HCT116 (cell line): ENCODE measurements around the gene CGAS.

Source experiments
- EZH2phosphoT487 ChIP-seq: fragments of 200-600 bp; IDR thresholded peaks from 2 replicates; pipeline ENCODE4 v1.6.1; 2018; ENCODE audit warnings: antibody characterized with exemption, borderline replicate concordance
- POLR2A ChIP-seq: IDR thresholded peaks from 2 replicates; pipeline ENCODE4 v1.7.0; 2011; ENCODE audit warnings: borderline replicate concordance; ENCODE audit not compliant: insufficient read depth, insufficient read length; ENCODE audit errors: extremely low read depth
- RAD21 ChIP-seq: IDR thresholded peaks from 2 replicates; pipeline ENCODE4 v1.6.1; 2012; ENCODE audit warnings: low read depth, mild to moderate bottlenecking
- SP1 ChIP-seq: IDR thresholded peaks from 2 replicates; pipeline ENCODE4 v1.6.1; 2012; ENCODE audit warnings: low read depth
- SRF ChIP-seq: IDR thresholded peaks from 2 replicates; pipeline ENCODE4 v1.6.1; 2012; ENCODE audit warnings: low read depth
- ZNF274 ChIP-seq: fragments of 200-500 bp; sonication (Bioruptor generic); IDR thresholded peaks from 2 replicates; pipeline ENCODE4 v1.6.1; 2014; ENCODE audit warnings: mild to moderate bottlenecking, low read depth, low read length, inconsistent platforms
- TF ChIP-seq, protein P1 (sequence below), 3 experiments: fragments of 200-600 bp in 1 of 3; sonication (generic) in 1 of 3; IDR thresholded peaks in 2 of 3; conservative IDR thresholded peaks in 1 of 3; 2 replicates each; pipeline ENCODE4 v1.5.1; 2012 to 2017; ENCODE audit warnings: low read depth in 2 of 3, low read length in 2 of 3, antibody characterized with exemption in 1 of 3, borderline replicate concordance in 1 of 3, control low read depth in 1 of 3, mild to moderate bottlenecking in 1 of 3, mixed read lengths in 1 of 3, mixed run types in 1 of 3, moderate library complexity in 1 of 3; ENCODE audit not compliant: insufficient read depth in 1 of 3

DNA sequence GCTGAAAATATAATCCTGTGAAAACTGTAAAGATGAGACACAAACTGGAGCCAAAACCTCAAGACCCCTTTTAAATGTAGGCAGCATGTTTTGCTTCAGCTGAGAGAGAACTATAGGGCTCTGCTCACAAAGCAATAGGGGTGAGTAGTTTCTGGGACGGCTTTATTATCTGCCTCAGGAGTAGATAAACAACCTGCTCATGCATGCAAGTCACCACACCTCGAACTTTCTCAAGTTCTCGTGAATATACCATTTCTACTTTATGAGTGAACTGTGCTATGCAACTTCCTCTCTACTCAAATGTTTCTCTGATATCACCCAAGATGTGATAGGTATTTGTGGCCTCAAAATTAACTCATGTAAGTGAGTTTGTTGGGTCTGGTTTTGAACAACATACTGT lies 74.9 kb downstream of the CGAS start:
- TF ChIP-seq, protein P1, sequence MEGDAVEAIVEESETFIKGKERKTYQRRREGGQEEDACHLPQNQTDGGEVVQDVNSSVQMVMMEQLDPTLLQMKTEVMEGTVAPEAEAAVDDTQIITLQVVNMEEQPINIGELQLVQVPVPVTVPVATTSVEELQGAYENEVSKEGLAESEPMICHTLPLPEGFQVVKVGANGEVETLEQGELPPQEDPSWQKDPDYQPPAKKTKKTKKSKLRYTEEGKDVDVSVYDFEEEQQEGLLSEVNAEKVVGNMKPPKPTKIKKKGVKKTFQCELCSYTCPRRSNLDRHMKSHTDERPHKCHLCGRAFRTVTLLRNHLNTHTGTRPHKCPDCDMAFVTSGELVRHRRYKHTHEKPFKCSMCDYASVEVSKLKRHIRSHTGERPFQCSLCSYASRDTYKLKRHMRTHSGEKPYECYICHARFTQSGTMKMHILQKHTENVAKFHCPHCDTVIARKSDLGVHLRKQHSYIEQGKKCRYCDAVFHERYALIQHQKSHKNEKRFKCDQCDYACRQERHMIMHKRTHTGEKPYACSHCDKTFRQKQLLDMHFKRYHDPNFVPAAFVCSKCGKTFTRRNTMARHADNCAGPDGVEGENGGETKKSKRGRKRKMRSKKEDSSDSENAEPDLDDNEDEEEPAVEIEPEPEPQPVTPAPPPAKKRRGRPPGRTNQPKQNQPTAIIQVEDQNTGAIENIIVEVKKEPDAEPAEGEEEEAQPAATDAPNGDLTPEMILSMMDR (IDR thresholded peaks at IDR 0.05 in 2 of 3, conservative IDR thresholded peaks at IDR 0.05 in 1 of 3; ENCODE audit: borderline replicate concordance in 1 of 3, insufficient read depth in 1 of 3, low read depth in 2 of 3, low read length in 2 of 3) = no peak
- TF ChIP-seq RAD21 (no peak), ZNF274 (no peak), EZH2phosphoT487 (no peak), SRF (no peak), SP1 (no peak), POLR2A (no peak)
